ENCODE results near the gene PRRC2B.
A peak's percentile ranks its signal among the peaks of the same experiment; 100 is the strongest.

The PRRC2B gene

DNA sequence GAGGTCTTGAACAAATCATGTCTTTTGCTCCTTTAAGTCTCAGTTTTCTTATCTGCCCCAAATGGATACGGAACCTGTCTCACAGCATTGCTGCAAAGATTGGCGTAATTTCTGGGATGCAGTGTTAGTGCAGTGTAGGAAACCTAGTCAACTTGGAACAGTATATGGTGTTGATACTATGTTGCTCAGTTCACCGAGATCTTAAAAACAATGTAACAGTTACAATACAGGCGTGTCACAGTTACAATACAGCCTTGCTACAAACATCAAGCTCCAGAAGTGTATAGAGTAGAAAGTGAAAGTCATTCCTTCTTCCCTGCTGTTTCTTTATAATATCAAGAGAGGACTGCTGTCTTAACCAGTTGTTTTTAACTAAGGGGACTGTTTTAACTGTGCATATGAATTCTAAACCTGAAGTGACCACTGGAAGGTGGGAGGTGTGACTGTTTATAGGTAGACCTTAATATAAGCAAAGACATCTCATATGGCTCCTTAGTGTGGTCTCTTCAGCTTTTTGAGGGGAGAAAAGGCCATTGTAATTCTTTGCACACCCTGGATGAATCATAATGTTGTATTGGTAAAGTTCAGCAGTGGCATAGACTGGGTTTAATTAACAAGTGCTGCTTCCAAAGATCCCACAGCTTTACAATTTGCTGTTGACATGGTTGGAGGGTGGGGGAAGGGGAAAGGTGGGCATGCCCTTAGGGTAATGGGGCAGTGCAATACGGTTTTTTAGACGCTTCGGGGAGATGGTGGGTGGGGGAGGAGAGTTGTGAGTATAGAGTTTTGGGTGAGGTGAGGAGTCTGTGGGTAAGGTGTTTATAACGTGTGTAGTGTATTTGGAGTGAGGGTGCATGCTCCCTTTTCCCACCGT lies 12.9 kb downstream of the PRRC2B start:
- peak overlapping the region; percentile 12 for H3K27ac ChIP-seq
- DNase-seq (ENCODE audit: low read depth, low spot score), result no peak

DNA sequence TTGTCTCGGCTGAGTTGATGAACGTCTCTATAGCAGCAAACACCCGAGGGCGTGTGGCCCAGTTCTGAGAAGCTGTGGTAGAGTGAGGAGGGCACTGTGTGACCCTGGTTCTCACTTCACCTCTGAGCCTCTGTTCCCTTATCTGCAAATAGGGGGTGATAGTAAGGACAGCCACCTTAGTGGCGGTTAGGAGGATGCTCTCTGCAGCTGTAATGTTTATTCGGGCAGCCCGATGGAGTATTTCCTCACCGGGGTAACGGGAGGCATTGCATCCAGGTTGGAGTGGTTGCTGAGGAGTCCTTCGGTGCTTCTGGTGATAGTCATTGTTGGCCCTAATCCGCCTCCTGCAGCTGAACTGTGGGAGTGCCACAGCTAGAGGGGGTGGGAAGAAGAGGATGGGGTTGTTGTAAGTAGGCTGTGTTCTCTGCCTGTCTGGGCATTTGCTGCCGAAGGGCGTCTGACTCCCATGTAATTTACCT lies 13.9 kb downstream of the PRRC2B start:
- no peak overlapping the region for H3K27ac ChIP-seq
- DNase-seq (ENCODE audit: low read depth, low spot score), result no peak

DNA sequence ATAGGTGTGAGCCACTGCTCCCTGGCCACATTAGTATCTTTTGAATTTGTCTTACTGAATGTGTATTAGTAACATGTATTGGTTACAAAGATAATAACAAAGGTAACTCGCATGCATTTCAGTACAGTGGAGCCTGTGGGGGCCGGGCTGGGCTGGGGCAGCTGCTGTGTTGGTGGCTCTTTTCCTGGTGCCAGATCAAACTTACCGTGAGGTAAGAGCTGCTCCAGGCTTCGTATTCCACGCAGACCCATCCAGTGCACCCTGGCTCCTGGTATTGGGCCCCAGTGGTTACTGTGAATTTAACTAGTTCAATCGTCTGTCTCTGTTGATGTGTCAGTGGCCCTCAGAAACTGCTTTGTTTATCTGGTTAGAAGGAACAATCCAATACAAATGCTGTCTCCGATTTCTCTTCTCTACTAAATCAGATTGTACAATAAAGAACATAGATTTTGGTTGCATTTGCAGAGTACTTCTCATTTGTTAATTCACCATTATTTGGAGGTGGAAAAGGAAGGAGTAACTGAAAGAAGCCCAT lies 15.6 kb downstream of the PRRC2B start:
- H3K27ac ChIP-seq, result no peak overlapping the region
- DNase-seq (ENCODE audit: low read depth, low spot score), result no peak

DNA sequence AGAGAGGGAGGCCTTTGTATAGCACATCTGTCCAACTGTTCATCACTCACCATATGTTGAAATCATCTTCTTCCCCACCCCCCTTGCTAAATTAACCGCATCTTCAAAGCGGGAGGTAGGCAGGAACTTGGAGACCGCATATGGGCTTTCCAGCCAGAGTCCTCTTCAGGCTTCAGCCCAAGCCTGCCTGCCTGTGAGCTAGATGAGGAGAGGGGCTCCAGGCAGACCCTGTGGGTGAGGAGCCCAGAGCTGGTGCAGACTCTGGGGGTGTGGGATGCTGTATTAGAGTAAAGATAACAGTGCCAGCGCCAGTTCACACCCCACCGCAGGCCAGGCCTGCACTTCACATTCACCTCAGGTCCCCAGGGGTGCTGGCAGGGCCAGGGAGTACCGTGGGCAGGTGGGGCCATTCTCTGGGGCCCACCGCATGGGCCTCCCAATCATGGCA lies 16.2 kb downstream of the PRRC2B start:
- DNase-seq (ENCODE audit: low read depth, low spot score), result no peak
- H3K27ac ChIP-seq, result no peak overlapping the region

DNA sequence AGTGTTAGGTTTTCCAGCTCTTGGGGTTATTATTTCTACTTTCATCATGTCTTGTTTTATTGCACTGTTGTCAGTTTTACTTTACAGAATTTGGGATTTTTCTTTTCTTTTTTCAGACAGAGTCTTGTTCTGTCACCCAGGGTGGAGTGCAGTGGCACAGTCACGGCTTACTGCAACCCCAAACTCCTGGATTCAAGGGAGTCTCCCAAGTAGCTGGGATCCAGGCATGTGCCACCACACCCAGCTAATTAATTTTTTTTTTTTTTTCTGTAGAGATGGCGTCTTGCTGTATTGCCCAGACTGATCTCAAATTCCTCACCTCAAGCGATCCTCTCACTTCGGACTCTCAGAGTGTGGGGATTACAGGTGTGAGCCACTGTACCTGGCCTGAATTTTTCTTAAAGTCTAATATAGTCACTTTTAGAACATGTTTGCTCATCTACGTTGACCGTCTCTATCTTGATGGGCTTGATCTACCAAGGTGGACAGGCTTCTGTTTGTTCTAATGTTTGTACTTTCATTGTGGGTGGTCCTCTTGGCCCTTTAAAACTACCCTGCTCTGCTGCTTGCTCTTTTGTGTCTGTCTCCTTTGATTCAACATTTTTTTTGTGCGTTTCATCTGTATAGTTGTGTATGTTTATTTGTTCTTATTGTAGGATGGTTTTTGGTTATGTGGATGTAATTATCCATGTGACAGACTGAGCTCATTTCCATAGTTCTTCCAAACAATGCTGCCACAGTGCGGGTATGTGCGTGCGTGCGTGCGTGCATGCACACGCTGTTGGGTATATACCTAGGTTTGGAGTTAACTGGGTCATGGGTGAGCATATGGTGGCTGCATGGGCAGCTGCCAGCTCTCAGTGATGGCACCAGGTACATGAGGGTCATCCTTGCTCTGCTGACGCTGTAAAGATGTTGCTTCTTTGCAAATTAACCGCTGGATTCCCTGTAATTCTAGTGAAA lies 18.1 kb downstream of the PRRC2B start:
- DNase-seq (ENCODE audit: low read depth, low spot score), result no peak
- H3K27ac ChIP-seq, result peak overlapping the region; percentile 12

DNA sequence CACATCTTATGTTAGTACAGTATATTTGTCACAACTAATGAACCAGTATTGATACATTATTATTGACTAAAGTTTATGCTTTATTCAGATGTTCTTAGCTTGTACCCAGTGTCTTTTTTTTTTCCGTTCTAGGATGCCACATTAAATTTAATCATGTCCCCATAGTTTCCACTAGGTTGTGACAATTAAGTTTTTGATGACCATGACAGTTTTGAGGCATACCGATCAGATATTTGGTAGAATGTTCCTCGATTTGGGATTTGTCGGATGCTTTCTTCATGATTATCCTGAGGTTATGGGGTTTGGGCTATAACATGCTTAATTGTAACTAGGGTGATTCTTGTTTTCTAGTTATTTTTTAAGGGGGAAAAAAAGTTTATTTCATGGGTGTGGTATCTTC lies 22.6 kb downstream of the PRRC2B start:
- peak overlapping the region; percentile 75 for H3K27ac ChIP-seq
- no peak for DNase-seq (ENCODE audit: low read depth, low spot score)

DNA sequence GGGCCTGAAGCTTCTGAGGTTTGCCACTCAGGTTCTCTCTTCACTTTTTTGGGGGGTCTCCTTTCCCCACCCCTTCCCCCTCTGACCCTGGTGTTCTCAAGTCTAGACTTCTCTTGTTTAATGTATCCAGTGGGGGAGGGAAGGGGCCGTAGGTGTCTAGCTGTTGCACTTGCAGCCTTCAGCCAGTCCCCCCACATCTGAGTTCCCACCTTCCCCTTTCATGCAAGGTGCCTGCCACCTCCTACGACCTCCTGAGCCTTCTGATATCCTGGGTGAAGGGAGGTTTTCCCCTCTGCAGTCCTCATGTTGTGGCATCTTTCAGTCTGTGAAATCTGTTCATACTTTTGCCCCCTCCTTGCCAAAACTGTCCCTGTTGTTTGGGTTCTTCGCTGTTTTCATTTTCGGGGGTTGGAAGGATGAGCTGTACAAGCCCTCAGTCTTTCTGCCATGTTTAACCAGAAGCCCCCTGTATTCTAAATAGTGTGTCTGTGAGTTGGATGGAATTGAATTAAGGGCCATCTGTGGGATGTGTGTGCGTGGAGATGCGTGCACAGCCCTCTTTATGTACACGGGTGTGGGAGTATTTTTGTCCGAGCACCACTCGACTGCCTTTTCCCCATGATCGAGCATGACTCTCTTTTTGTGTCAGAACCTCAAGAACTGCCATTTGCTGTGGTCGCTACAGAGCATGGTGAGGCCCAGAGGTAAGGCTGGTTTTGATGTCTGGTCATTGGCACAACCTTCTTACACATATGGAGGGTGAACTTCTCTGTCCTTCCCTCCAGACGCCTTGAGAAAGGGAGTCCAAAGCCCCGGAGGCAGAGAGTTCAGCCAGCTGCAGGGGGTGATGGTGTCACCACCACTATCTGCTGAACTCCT lies 23.6 kb downstream of the PRRC2B start:
- no peak for DNase-seq (ENCODE audit: low read depth, low spot score)
- peak overlapping the region; percentile 75 for H3K27ac ChIP-seq

DNA sequence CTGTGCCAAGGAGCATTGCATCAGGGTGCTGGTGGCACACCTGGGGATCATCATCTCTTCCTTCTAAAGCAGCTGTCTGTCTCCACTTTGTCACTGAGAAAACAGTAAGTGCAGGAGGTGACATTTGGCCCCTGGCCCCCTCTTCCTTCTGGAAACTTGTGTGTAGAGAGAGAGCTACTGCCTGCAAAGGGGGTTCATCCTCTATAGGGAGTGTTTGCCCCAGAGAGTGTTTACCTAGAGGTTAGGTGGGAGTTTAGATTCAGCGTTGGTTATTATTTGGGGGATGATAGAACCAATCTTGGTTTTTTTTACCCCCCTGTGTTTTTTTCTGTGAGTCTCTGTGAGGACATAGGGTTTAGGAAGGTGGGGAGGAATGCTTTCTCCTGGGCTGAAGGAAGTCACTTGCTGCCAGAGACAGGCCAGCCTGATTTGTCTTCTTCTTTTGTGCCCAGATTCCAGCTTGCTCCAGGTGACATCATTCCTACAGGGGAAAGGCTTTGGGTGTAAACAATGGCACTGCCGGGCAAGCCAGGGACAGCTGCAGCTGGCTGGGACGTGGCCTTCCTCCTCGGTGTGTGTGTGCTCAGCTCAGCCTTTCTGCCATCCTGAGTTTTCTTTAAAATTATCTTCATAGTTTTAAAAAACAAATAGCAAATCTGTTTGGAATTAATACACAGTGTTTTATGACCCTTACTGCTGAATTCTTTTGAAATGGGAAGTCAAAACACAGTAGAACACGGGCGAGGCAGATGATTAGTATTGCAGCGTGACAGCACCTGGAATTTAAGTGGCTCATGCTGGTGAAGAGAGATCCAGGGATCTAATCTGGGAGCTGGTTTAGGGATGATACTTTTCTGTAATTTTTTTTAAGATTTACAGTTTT lies 24.5 kb downstream of the PRRC2B start:
- no peak for DNase-seq (ENCODE audit: low read depth, low spot score)
- H3K27ac ChIP-seq, result peak overlapping the region; percentile 75

DNA sequence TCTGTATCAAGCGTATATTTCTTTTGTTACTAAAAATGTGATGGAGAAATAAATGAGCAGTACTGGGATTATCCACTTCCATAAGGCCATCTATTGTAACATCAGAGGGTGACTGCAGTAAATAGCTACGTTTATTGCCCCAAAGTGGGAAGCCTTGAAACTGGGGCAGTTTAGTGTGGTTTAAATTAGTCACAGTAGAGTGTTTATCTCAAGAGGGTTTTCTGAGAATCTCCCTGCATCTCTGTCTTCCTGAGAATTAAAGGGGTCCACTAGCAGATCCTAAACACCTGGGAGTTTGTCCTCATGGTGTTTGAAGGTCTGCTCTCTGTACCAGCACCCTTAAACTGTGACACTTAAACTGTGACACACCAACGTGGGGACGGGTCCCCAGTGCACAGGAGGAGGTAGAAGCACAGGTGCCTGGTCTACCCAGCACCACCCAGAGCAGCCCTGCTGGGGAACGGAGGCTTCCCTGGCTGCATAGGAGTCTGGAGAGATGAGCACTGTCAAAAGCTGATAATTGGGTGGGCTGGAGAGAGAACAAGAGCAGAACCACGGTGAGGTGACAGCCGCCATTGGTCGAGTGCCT lies 25.2 kb downstream of the PRRC2B start:
- peak overlapping the region; percentile 75 for H3K27ac ChIP-seq
- DNase-seq (ENCODE audit: low read depth, low spot score), result no peak

DNA sequence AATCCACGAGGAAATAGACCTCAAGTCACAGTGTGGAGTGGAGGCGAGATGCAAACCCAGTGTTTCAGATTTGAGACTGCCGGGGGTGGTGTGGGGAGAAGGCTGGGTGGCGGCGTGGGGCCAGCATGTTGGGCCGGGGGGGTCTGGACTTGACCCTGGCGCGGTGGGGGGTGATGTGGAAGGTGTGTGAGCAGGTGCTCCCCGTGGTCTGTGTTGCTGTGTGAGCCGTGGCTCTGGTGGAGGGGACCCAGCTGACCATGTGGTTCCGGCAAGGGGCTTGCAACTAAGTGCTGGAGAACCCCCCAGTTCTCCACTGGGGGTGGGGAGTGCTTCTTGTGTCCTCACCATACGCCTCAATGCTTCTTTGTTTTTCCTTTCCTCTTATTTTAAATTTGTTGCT lies 25.8 kb downstream of the PRRC2B start:
- no peak overlapping the region for H3K27ac ChIP-seq

DNA sequence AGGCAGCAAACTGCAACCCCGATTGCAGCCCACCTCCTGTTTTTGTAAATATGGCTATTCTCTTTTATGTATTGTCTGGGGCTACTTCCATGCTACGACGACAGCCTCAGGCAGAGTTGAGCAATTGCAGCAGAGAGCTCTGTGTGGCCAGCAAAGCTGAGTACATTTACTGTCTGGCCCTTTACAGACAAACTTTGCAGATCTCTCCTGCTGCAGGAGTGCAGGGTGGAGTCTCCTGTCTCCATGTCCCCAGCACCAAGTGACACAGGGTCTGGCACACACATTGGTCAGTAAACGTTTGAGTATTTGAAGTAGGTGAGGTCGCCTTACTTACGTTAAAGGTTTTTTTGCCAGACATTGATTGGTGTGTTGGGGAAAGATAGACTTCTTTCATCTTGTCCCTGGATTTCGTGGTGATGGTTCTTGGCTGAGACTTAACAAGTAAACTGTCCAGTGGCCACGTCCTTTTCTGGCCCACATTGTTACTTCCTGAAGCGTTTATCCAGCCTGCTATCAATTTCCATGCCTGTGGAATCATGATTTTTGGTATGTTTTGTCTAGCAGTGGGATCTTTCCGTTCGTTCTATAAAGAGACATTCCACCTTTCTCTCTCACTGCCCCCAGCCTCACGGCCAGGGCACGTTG lies 27.2 kb downstream of the PRRC2B start:
- no peak for DNase-seq (ENCODE audit: low read depth, low spot score)

More for the DNA sequence above, 25.8 kb downstream of the PRRC2B start:
- no peak for DNase-seq (ENCODE audit: low read depth, low spot score)

DNA sequence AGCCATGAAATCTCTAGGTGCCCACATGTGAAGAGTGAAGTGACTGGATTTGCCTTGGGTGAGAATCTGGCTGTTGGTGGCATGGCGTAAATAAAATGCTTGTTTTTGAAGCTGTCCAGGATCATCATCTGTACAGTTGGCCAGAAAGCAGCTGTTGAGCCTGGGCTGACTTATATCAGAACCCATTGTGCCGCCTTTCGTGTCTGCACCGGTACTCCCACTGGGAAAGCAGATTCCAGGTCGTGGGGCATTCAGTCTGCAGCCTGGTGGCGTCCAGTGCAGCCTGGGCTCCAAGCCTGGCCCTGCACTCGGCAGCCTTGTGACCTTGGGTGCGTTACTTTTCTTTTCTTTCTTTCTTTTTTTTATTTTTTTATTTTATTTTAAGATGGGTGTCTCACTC lies 27.8 kb downstream of the PRRC2B start:
- H3K27ac ChIP-seq, result peak overlapping the region; percentile 82
- DNase-seq (ENCODE audit: low read depth, low spot score), result no peak

More for the DNA sequence above, 27.2 kb downstream of the PRRC2B start:
- H3K27ac ChIP-seq, result peak overlapping the region; percentile 82

DNA sequence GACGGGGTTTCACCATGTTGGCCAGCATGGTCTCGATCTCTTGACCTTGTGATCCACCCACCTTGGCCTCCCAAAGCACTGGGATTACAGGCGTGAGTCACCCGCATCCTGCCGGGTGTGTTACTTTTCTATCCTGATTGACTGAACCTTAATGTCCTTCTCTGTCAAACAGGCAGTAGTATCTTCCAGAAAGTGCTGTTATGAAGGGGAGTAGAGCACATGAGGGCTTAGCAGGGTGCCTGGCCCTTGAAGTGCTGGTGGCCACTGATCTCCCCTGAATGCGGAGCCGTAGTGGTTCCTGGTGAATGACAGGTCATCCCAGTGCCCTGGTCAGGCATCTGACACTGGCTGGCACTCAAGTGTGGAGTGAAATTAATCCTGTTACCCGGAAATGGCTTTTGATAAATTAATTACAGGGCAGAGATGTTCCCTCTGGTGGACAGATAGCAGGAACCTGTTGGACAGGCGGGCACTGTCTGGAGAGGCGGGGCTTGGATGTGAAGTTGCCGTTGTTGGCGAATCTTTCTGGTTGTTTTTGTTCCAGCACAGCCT lies 28.4 kb downstream of the PRRC2B start:
- peak overlapping the region; percentile 82 for H3K27ac ChIP-seq
- DNase-seq (ENCODE audit: low read depth, low spot score), result no peak

DNA sequence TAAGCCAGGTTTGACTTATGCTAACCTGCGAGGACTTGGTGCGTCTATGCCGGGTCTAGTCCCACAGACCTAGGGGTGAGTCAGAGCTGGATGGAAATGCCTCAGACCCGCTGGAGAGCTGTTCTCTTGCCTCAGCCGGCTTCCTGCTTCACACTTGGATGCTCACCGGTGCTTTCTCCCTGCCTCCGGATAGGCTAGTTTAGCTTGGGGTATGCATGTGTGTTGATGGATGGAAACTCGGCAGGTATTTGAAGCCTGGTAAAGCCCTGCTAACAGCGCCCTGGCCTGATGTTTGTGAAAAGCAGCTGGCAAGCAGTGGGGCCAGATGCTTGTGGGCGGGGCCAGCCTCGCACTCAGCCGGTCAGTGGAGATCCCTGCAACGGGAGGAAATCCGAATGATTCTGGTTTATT lies 29.3 kb downstream of the PRRC2B start:
- DNase-seq (ENCODE audit: low read depth, low spot score), result peak; percentile 88
- H3K27ac ChIP-seq, result peak overlapping the region; percentile 82

DNA sequence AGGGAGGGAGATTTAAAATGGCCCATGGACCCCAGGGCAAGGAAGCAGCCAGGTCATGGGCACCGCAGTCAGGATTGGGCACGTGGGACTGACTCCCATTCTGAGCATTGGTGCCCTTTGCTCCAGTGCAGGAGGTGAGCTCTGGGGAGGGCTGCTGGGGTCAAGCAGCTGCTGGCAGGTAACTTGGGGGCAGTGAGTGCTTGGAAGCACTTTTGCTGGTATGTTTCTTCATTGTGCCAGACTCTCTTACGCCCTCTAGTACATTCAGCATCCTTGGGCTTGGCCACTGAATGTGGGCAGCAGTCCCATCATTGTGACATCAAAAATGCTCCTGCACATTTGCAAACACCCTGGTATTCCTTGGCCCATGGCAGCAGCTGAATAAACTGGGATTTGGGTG lies 32.7 kb downstream of the PRRC2B start:
- DNase-seq (ENCODE audit: low read depth, low spot score), result no peak
- H3K27ac ChIP-seq, result no peak overlapping the region

DNA sequence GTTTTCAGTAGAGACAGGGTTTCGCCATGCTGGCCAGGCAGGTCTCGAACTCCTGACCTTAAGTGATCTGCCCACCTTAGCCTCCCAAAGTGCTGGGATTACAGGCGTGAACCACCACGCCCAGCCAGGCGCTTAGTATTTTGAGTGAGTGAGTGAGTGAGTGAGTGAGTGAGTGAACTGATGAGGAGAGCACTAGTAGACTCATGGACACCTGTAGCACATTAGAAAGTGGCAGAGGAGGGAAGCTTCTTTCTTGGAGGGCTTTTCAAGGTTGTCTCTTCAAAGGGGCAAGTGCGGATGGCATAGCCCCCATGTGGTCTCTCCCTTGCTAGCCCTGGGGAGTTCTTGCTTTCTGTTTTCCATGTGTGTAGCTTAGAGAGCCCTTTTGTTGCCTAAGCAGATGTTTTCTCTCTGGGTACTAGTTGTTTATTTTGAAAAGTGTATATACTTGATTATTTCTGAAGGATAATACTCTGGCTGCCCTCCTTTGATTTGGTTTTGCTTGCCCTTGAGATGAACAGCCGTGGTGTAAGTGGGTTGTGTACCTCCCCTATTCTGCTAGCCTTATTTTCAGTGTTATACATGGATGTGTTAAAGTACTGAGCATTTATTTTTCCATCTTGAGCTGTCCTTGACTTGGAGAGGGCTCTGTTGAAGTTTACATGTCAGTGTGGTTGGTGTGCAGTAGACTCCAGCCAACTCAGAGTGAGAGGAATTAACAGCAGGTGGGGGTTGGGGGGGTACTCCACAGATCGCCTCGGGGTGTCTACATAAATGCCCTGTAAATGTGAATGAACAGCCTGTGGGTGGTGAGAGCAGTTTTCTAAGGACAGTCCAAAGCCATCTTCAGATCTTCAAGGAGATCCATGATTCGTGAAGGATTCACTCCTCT lies 35.5 kb downstream of the PRRC2B start:
- no peak overlapping the region for H3K27ac ChIP-seq
- no peak for DNase-seq (ENCODE audit: low read depth, low spot score)

Data from epithelial cell of prostate (primary cell).